Suprapubic skin (tissue), 4 donors: Measurements from ENCODE around the gene XKR8. TPM values are rescaled to one million over a fixed set of nuclear protein-coding genes. Genes with fewer than 3 reads are reported as not detected.

Source experiments
- DNase-seq, 2 donors: peaks; one replicate each; pipeline ENCODE4 v3.0.0-alpha.2; 2019; ENCODE audit warnings: low spot score in 2 of 2
- H3K27ac ChIP-seq: fragments of 200-600 bp; sonication (generic); one replicate; pipeline ENCODE4 v1.5.1; 2019
- H3K27me3 ChIP-seq: fragments of 200-600 bp; sonication (generic); one replicate; pipeline ENCODE4 v1.5.1; 2019
- H3K36me3 ChIP-seq: fragments of 200-600 bp; sonication (generic); one replicate; pipeline ENCODE4 v1.5.1; 2019
- H3K4me1 ChIP-seq: fragments of 200-600 bp; sonication (generic); one replicate; pipeline ENCODE4 v1.5.1; 2019
- H3K4me3 ChIP-seq: fragments of 200-600 bp; sonication (generic); one replicate; pipeline ENCODE4 v1.5.1; 2019; ENCODE audit warnings: mild to moderate bottlenecking
- H3K9me3 ChIP-seq: fragments of 200-600 bp; sonication (generic); one replicate; pipeline ENCODE4 v1.5.1; 2019
- CTCF ChIP-seq, 2 donors: fragments of 200-600 bp in 1 of 2; fragments of 450-650 bp in 1 of 2; sonication (generic) in 1 of 2; IDR thresholded peaks; one replicate each; pipeline ENCODE4 v1.5.1; 2016 to 2019; ENCODE audit warnings: antibody characterized with exemption in 2 of 2, mild to moderate bottlenecking in 1 of 2, moderate library complexity in 1 of 2
- EP300 ChIP-seq: sonication (generic); formaldehyde crosslinking; IDR thresholded peaks from one replicate; pipeline ENCODE4 v1.6.1; 2017; ENCODE audit warnings: antibody characterized with exemption
- POLR2A ChIP-seq, 2 donors: fragments of 450-650 bp; IDR thresholded peaks; one replicate each; pipeline ENCODE4 v1.6.1; 2017; ENCODE audit warnings: antibody characterized with exemption in 2 of 2, mild to moderate bottlenecking in 2 of 2, moderate library complexity in 2 of 2
- POLR2AphosphoS5 ChIP-seq, 3 donors: sonication (generic); formaldehyde crosslinking; IDR thresholded peaks; one replicate each; pipeline ENCODE4 v1.6.1; 2017; ENCODE audit warnings: antibody characterized with exemption in 3 of 3
- WGBS: methylation state at CpG from one replicate; pipeline ENCODE4 v1.1.5; 2018; 5-methylcytosine and 5-hydroxymethylcytosine counted together
- total RNA-seq, 4 donors: library from RNA; depleted of rRNA; stranded (reverse); fragments of >200 nt; gene quantifications; one replicate each; pipeline ENCODE4 v1.1.0, GENCODE V29; 2016

Gene XKR8
- total RNA-seq, 4 donors from 2014 or later: 6.1 to 7.7 (median 6.3) TPM

GRCh38 chr1:27938488-27938887, 21.3 kb upstream of the XKR8 start:
- no peaks in the 10 kb centered on the region for H3K36me3 ChIP-seq
- no peak for DNase-seq

GRCh38 chr1:27940297-27940696, 19.5 kb upstream of the XKR8 start:
- Histone ChIP-seq H3K9me3 (no peaks in the 10 kb centered on the region), H3K27me3 (peaks cover under 1% of the 10 kb centered on the region), H3K4me3 (no peak overlapping the region), H3K27ac (no peak overlapping the region), H3K36me3 (no peaks in the 10 kb centered on the region), H3K4me1 (peaks cover 4% of the 10 kb centered on the region)
- WGBS: 57% methylated on average over 6 of the region's 6 CpGs
- TF ChIP-seq POLR2A (IDR thresholded peaks at IDR 0.05) (no peak), POLR2AphosphoS5 (IDR thresholded peaks at IDR 0.05) (no peak), EP300 (no peak), CTCF (IDR thresholded peaks at IDR 0.05) (no peak)
- DNase-seq: no peak

More at GRCh38 chr1:27938488-27938887, 21.3 kb upstream of the XKR8 start:
- peaks cover 10% of the 10 kb centered on the region for H3K4me1 ChIP-seq
- H3K9me3 ChIP-seq: no peaks in the 10 kb centered on the region
- H3K4me3 ChIP-seq: no peak overlapping the region
- 91% methylated on average over 4 of the region's 4 CpGs for WGBS
- H3K27me3 ChIP-seq: peaks cover 6% of the 10 kb centered on the region
- TF ChIP-seq POLR2A (IDR thresholded peaks at IDR 0.05) (no peak), POLR2AphosphoS5 (IDR thresholded peaks at IDR 0.05) (no peak), CTCF (IDR thresholded peaks at IDR 0.05) (no peak), EP300 (no peak)
- H3K27ac ChIP-seq: no peak overlapping the region

- DNase-seq: no peak
- Histone ChIP-seq H3K27ac (no peak overlapping the region), H3K4me3 (no peak overlapping the region), H3K9me3 (no peaks in the 10 kb centered on the region), H3K27me3 (no peaks in the 10 kb centered on the region), H3K36me3 (no peaks in the 10 kb centered on the region), H3K4me1 (no peaks in the 10 kb centered on the region)
- TF ChIP-seq EP300: no peak
- TF ChIP-seq POLR2AphosphoS5 (IDR thresholded peaks at IDR 0.05): no peak
- no peak for TF ChIP-seq CTCF (IDR thresholded peaks at IDR 0.05)
- no peak for TF ChIP-seq POLR2A (IDR thresholded peaks at IDR 0.05)
- WGBS: 89% methylated on average over 9 of the region's 9 CpGs
Measured at GRCh38 chr1:27940870-27941560, 18.8 kb upstream of the XKR8 start.

- H3K27me3 ChIP-seq: no peaks in the 10 kb centered on the region
- 78% methylated on average over 12 of the region's 12 CpGs for WGBS
- no peaks in the 10 kb centered on the region for H3K36me3 ChIP-seq
- no peaks in the 10 kb centered on the region for H3K4me1 ChIP-seq
- no peaks in the 10 kb centered on the region for H3K9me3 ChIP-seq
- DNase-seq: no peak
- no peak overlapping the region for H3K27ac ChIP-seq
- no peak for TF ChIP-seq EP300
- TF ChIP-seq POLR2A (IDR thresholded peaks at IDR 0.05): no peak
- no peak for TF ChIP-seq CTCF (IDR thresholded peaks at IDR 0.05)
- TF ChIP-seq POLR2AphosphoS5 (IDR thresholded peaks at IDR 0.05): no peak
- H3K4me3 ChIP-seq: no peak overlapping the region
Measured at GRCh38 chr1:27941671-27942540, 17.9 kb upstream of the XKR8 start.

- Histone ChIP-seq H3K27me3 (no peaks in the 10 kb centered on the region), H3K27ac (no peak overlapping the region), H3K9me3 (no peaks in the 10 kb centered on the region), H3K36me3 (no peaks in the 10 kb centered on the region), H3K4me3 (no peak overlapping the region), H3K4me1 (no peaks in the 10 kb centered on the region)
- 80% methylated on average over 5 of the region's 5 CpGs for WGBS
- TF ChIP-seq POLR2A (IDR thresholded peaks at IDR 0.05): no peak
- no peak for TF ChIP-seq POLR2AphosphoS5 (IDR thresholded peaks at IDR 0.05)
- no peak for TF ChIP-seq EP300
- TF ChIP-seq CTCF (IDR thresholded peaks at IDR 0.05): no peak
- no peak for DNase-seq
Measured at GRCh38 chr1:27945020-27945419, 14.8 kb upstream of the XKR8 start.
